ENCODE data around the gene GABRE.

The GABRE gene

DNA sequence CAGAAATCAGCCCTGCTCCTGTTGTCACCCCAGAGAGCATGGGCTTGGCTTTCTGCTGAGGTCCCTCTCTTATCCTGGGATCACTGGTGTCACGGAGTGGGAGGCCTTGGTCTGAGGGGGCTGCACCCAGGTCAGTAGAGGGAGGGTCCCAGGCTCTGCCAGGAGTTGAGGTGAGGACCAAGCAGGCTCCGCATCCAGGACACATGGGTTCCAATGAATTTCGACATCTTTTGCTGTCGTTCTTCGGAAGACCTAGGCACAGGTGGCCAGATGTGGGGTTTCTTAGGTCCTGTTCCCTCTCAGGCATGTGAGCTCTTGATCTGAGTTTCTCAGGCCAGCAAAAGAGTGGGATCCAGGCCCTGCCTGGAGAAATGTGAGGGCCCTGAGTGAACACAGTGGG lies 51.8 kb downstream of the GABRE start:
- TF ChIP-seq, protein P1, sequence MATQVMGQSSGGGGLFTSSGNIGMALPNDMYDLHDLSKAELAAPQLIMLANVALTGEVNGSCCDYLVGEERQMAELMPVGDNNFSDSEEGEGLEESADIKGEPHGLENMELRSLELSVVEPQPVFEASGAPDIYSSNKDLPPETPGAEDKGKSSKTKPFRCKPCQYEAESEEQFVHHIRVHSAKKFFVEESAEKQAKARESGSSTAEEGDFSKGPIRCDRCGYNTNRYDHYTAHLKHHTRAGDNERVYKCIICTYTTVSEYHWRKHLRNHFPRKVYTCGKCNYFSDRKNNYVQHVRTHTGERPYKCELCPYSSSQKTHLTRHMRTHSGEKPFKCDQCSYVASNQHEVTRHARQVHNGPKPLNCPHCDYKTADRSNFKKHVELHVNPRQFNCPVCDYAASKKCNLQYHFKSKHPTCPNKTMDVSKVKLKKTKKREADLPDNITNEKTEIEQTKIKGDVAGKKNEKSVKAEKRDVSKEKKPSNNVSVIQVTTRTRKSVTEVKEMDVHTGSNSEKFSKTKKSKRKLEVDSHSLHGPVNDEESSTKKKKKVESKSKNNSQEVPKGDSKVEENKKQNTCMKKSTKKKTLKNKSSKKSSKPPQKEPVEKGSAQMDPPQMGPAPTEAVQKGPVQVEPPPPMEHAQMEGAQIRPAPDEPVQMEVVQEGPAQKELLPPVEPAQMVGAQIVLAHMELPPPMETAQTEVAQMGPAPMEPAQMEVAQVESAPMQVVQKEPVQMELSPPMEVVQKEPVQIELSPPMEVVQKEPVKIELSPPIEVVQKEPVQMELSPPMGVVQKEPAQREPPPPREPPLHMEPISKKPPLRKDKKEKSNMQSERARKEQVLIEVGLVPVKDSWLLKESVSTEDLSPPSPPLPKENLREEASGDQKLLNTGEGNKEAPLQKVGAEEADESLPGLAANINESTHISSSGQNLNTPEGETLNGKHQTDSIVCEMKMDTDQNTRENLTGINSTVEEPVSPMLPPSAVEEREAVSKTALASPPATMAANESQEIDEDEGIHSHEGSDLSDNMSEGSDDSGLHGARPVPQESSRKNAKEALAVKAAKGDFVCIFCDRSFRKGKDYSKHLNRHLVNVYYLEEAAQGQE (IDR thresholded peaks at IDR 0.05; ENCODE audit: insufficient read depth in 1 of 2, low read depth in 2 of 2, low read length in 2 of 2): no peak
- no peak for TF ChIP-seq TAF1 (IDR thresholded peaks at IDR 0.05; ENCODE audit: borderline replicate concordance, insufficient read depth, low read length)
- TF ChIP-seq SIN3A (IDR thresholded peaks at IDR 0.05; ENCODE audit: borderline replicate concordance, insufficient read depth, low read length): no peak
- no peak for TF ChIP-seq FOXP2 (optimal IDR thresholded peaks at IDR 0.05; ENCODE audit: borderline replicate concordance, extremely low read depth, extremely low read length, insufficient read depth)
- no peak for TF ChIP-seq POLR2AphosphoS5 (IDR thresholded peaks at IDR 0.05; ENCODE audit: low read depth, low read length)

DNA sequence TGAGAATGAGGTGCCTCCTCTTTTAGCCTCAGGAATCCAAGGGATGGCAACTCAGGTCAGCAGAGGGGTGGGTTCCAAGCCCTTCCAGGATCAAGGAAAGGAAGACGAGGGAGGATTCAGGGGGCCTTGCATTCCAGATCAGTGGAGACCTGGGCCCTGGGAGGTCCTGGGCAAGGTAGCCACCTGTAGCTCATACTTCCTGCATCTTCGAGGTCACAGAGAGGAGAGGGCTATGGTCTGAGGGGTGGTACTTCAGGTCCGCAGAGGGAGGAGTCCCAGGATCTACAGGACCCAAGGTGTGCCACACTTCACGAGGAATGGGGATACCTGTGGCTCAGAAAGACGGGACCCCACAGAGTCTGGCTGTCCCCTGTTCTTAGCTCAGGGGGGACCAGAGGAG lies 52.6 kb downstream of the GABRE start:
- no peak for TF ChIP-seq SIN3A (IDR thresholded peaks at IDR 0.05; ENCODE audit: borderline replicate concordance, insufficient read depth, low read length)
- no peak for TF ChIP-seq POLR2AphosphoS5 (IDR thresholded peaks at IDR 0.05; ENCODE audit: low read depth, low read length)
- TF ChIP-seq, protein P1 (IDR thresholded peaks at IDR 0.05; ENCODE audit: insufficient read depth in 1 of 2, low read depth in 2 of 2, low read length in 2 of 2): no peak
- no peak for TF ChIP-seq FOXP2 (optimal IDR thresholded peaks at IDR 0.05; ENCODE audit: borderline replicate concordance, extremely low read depth, extremely low read length, insufficient read depth)
- TF ChIP-seq TAF1 (IDR thresholded peaks at IDR 0.05; ENCODE audit: borderline replicate concordance, insufficient read depth, low read length): no peak

DNA sequence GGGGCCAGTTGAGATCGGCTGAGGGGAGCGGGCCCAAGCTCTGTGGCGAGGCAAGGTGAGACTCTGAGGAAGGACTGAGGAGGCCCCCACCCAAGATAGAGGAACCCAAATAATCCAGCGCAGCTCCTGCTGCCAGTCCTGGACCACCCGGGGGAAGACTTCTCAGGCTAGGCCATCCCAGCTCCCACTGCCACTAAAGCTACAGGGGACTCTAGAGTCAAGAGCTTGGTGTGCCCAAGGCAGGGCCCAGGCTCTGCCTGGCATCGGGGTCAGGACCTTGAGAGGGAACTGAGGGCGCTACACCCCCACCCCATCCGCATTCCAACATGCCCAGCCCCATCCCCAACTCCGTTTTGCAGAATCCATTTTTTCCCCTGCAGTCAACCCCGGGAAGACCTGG lies 53.2 kb downstream of the GABRE start:
- no peak for TF ChIP-seq SIN3A (IDR thresholded peaks at IDR 0.05; ENCODE audit: borderline replicate concordance, insufficient read depth, low read length)
- TF ChIP-seq TAF1 (IDR thresholded peaks at IDR 0.05; ENCODE audit: borderline replicate concordance, insufficient read depth, low read length): no peak
- TF ChIP-seq, protein P1 (IDR thresholded peaks at IDR 0.05; ENCODE audit: insufficient read depth in 1 of 2, low read depth in 2 of 2, low read length in 2 of 2): no peak
- TF ChIP-seq FOXP2 (optimal IDR thresholded peaks at IDR 0.05; ENCODE audit: borderline replicate concordance, extremely low read depth, extremely low read length, insufficient read depth): no peak
- no peak for TF ChIP-seq POLR2AphosphoS5 (IDR thresholded peaks at IDR 0.05; ENCODE audit: low read depth, low read length)

DNA sequence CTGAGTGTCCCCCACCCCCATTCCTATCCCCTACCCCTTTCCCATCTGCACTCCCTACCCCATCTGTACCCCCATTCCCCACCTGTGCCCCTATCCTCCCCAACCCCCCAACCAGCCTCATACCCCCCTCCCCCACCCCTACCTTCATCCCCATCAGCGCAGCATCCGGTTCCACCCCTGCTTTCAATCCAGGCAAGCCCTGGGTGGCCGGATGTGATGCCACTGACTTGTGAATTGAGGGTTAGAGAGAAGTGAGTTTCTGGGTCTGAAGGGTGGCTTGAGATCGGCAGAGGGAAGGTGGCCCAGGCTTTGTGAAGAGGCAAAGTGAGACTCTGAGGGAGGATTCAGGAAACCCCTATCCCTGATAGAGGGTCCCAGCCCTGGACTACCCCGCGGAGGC lies 53.9 kb downstream of the GABRE start:
- TF ChIP-seq FOXP2 (optimal IDR thresholded peaks at IDR 0.05; ENCODE audit: borderline replicate concordance, extremely low read depth, extremely low read length, insufficient read depth) (no peak), POLR2AphosphoS5 (IDR thresholded peaks at IDR 0.05; ENCODE audit: low read depth, low read length) (no peak), TAF1 (IDR thresholded peaks at IDR 0.05; ENCODE audit: borderline replicate concordance, insufficient read depth, low read length) (no peak), SIN3A (IDR thresholded peaks at IDR 0.05; ENCODE audit: borderline replicate concordance, insufficient read depth, low read length) (no peak)
- TF ChIP-seq, protein P1 (IDR thresholded peaks at IDR 0.05; ENCODE audit: insufficient read depth in 1 of 2, low read depth in 2 of 2, low read length in 2 of 2): no peak

DNA sequence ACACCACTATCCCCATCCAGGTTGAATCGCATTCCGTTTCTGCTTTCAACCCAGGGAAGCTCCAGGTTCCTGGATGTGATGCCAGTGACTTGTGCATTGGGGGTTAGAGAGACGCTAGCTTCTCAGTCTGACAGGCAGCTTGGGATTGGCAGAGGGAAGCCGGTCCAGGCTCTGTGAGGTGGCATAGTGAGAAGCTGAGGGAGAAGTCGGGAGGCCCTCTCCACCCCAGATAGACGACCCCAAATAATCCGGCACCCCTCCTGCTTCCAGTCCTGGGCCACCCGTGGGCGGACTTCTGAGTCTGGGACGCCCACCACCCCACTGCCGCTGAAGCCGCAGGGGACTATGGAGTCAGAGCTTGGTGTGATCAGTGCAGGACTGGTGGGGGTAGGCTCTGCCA lies 54.4 kb downstream of the GABRE start:
- TF ChIP-seq TAF1 (IDR thresholded peaks at IDR 0.05; ENCODE audit: borderline replicate concordance, insufficient read depth, low read length): no peak
- no peak for TF ChIP-seq POLR2AphosphoS5 (IDR thresholded peaks at IDR 0.05; ENCODE audit: low read depth, low read length)
- no peak for TF ChIP-seq FOXP2 (optimal IDR thresholded peaks at IDR 0.05; ENCODE audit: borderline replicate concordance, extremely low read depth, extremely low read length, insufficient read depth)
- no peak for TF ChIP-seq SIN3A (IDR thresholded peaks at IDR 0.05; ENCODE audit: borderline replicate concordance, insufficient read depth, low read length)
- TF ChIP-seq, protein P1 (IDR thresholded peaks at IDR 0.05; ENCODE audit: insufficient read depth in 1 of 2, low read depth in 2 of 2, low read length in 2 of 2): no peak

Measured in PFSK-1 (cell line).